Heart left ventricle (tissue), 16 donors: ENCODE measurements around the gene ARL2BP. TPM values are rescaled to one million over a fixed set of nuclear protein-coding genes. Genes with fewer than 3 reads are reported as not detected.
A peak's percentile ranks its signal among the peaks of the same experiment; 100 is the strongest.

ENCODE experiments used
- ATAC-seq, 4 donors: fragments of 200-7000 bp; cut with Tn5 transposase; one replicate each; pipeline ENCODE4 v1.9.1; 2020 to 2022; ENCODE audit warnings: moderate library complexity in 4 of 4, mild to moderate bottlenecking in 3 of 4, moderate number of reproducible peaks in 1 of 4
- DNase-seq, 5 donors: peaks; one replicate each; pipeline ENCODE4 v3.0.0-alpha.2; 2020
- H3K27ac ChIP-seq, 12 donors: fragments of 200-600 bp; sonication (generic) in 4 of 12; one replicate each; pipeline versions ENCODE4 v1.5.0 to v1.8.0; 2016 to 2022; ENCODE audit warnings: mild to moderate bottlenecking in 2 of 12
- H3K27me3 ChIP-seq, 9 donors: fragments of 200-600 bp; sonication (generic) in 2 of 9; one replicate each; pipeline versions ENCODE4 v1.5.1 to v1.8.0; 2016 to 2022; ENCODE audit warnings: mild to moderate bottlenecking in 3 of 9
- H3K36me3 ChIP-seq, 9 donors: fragments of 200-600 bp; sonication (generic) in 2 of 9; one replicate each; pipeline versions ENCODE4 v1.5.0 to v1.8.0; 2018 to 2022; ENCODE audit warnings: mild to moderate bottlenecking in 2 of 9
- H3K4me1 ChIP-seq, 12 donors: fragments of 200-600 bp; sonication (generic) in 4 of 12; one replicate each; pipeline versions ENCODE4 v1.5.0 to v1.8.0; 2016 to 2022; ENCODE audit warnings: mild to moderate bottlenecking in 3 of 12
- H3K4me3 ChIP-seq, 12 donors: fragments of 200-600 bp; sonication (generic) in 4 of 12; one replicate each; pipeline versions ENCODE4 v1.5.0 to v1.8.0; 2017 to 2022; ENCODE audit warnings: mild to moderate bottlenecking in 9 of 12, moderate library complexity in 4 of 12
- H3K9me3 ChIP-seq, 12 donors: fragments of 200-600 bp; sonication (generic) in 4 of 12; one replicate each; pipeline versions ENCODE4 v1.5.0 to v1.8.0; 2016 to 2022; ENCODE audit warnings: mild to moderate bottlenecking in 1 of 12
- POLR2A ChIP-seq, 2 donors: fragments of 450-650 bp; IDR thresholded peaks; one replicate each; pipeline ENCODE4 v1.6.1; 2017; ENCODE audit warnings: antibody characterized with exemption in 2 of 2, mild to moderate bottlenecking in 2 of 2, moderate library complexity in 2 of 2
- WGBS, 4 donors: extraction: QIAGEN DNeasy Blood & Tissue Kit in 2 of 4; methylation state at CpG; one replicate each; pipeline versions ENCODE4 v1.1.5 to v1.1.7; 2013 to 2018; 5-methylcytosine and 5-hydroxymethylcytosine counted together
- intact Hi-C, 10 donors: fragments of 100-400 bp; cut with DNase I; formaldehyde crosslinking; loops; one replicate each; pipeline versions ENCODE4 v1.11.1 to v1.14.2; 2022
- polyA plus RNA-seq, 2 donors: library from polyadenylated mRNA; stranded (reverse); fragments of 200-250 nt; gene quantifications; one replicate each; pipeline ENCODE4 v1.2.3, GENCODE V29; 2013
- total RNA-seq, 9 donors: library from RNA; depleted of rRNA in 2 of 9; stranded (reverse); fragments of >200 nt in 2 of 9; fragmentation: NEBNext Ultra II Directional in 3 of 9; extraction: Animal tissue kit (Norgen Biotek cat#: 25700) in 3 of 9; gene quantifications; one replicate each; pipeline versions ENCODE4 v1.1.0 to v1.2.4, GENCODE V29; 2016 to 2023
- TF ChIP-seq, protein P1 (sequence below), 12 donors: fragments of 200-600 bp; sonication (generic) in 4 of 12; IDR thresholded peaks; one replicate each; pipeline versions ENCODE4 v1.5.0 to v1.8.0; 2018 to 2022; ENCODE audit warnings: antibody characterized with exemption in 12 of 12, mild to moderate bottlenecking in 5 of 12
- donor health status: ischemic (EF 13 %, LVEDD 7.1; RV severe dilation, severe dysfunction).
- donor health status: healthy with polysubstance abuse.
- donor health status: DM: no; HTN: yes; CAD: no.
- donor health status: DM: no; HTN: no; CAD: no.
- donor health status: ischemic (EF 25% LVEDD 6.9; RV normal size, moderate dysfunction).
- donor health status: ischemic (EF 25% LVEDD 5.7; RV mildly dilated, moderate dysfunction).
- donor health status: healthy.
- donor health status: DM: yes; HTN: yes; CAD: no.
- donor health status: ischemic (EF 35%, LVEDD 5.7; RV mildly dilated, moderate dysfunction).
- donor health status: nonischemic (EF 11% LVEDD 7.7; RV severe dilation, severe dysfunction).
- donor health status: DM: yes; HTN: yes; CAD: no.
- donor health status: PGD.
- donor health status: ischemic (EF 29% LVEDD 5.4; RV normal size, mild dysfunction).
- donor health status: nonischemic (EF 23%, LVEDD 6.1; RV moderate dilation, normal function).

Gene ARL2BP
- total and polyA plus RNA-seq, 11 donors, result 40.3 to 83.5 (median 52.1) TPM

GRCh38 chr16:57251352-57251751, 6.3 kb downstream of the ARL2BP start:
- Histone ChIP-seq H3K36me3 (peaks cover 4 to 100% (median 94%) of the 10 kb centered on the region in 9 donors), H3K27me3 (no peaks in the 10 kb centered on the region), H3K4me1 (peaks cover 0 to 7% (median under 1%) of the 10 kb centered on the region in 12 donors), H3K9me3 (no peaks in the 10 kb centered on the region), H3K27ac (no peak overlapping the region), H3K4me3 (no peak overlapping the region)
- ATAC-seq (no peak), DNase-seq (no peak)
- intact Hi-C loops, result no loop called here
- WGBS, 4 donors, result 87 to 95% (median 94%) methylated on average over 2 of the region's 2 CpGs
- no peak for TF ChIP-seq POLR2A (IDR thresholded peaks at IDR 0.05)
- TF ChIP-seq, protein P1, sequence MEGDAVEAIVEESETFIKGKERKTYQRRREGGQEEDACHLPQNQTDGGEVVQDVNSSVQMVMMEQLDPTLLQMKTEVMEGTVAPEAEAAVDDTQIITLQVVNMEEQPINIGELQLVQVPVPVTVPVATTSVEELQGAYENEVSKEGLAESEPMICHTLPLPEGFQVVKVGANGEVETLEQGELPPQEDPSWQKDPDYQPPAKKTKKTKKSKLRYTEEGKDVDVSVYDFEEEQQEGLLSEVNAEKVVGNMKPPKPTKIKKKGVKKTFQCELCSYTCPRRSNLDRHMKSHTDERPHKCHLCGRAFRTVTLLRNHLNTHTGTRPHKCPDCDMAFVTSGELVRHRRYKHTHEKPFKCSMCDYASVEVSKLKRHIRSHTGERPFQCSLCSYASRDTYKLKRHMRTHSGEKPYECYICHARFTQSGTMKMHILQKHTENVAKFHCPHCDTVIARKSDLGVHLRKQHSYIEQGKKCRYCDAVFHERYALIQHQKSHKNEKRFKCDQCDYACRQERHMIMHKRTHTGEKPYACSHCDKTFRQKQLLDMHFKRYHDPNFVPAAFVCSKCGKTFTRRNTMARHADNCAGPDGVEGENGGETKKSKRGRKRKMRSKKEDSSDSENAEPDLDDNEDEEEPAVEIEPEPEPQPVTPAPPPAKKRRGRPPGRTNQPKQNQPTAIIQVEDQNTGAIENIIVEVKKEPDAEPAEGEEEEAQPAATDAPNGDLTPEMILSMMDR (IDR thresholded peaks at IDR 0.05), result no peak

DNA sequence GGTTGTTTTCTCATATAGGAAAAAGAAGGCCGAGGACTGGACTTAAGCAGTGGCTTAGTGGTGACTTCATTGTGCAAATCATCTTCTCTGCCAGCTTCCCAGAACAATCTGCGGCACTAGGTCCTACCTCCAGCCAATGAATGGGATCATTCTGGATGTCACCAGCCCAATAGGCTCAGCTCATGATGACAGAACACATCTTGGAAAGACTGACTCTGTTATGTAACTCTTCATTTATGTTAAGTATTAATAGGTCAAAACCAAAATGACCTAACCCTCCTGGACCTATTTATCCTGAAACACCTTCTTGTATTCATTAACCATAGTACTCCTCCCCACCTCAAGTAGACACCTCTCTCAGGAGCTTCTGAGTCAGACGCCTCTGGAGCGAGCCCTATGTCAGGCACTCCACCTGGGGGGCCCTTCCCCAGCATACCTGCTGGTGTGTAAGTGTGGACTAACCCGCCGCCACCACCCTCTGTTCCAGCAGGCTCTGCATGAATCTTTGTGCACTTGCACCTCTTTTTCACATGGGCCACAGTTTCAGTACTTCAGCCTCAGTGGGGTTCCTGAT, 7.2 kb downstream of the ARL2BP start:
- intact Hi-C loops, result no loop called here
- WGBS, 4 donors, result 89 to 95% (median 92%) methylated on average over 6 of the region's 6 CpGs

DNA sequence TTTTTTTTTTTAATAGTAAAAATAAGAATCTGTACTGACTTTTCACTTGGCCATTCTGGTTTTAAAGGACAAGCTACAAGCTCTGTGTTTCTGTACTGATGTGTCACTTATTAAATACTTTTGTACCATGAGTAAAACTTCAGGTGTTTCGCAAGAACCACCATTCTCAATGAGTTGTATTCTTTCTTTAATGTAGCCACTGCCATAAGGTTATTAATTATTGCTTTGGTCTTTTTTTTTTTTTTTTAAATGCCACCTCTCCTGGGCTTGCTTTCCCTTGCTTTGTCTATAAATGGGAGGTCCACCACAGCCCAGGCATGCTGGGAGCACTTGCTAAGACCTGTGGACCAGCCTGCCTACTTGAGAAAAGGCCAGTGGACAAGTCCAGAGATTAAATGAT, 8.4 kb downstream of the ARL2BP start:
- intact Hi-C loops, result no loop called here
- no peak overlapping the region for H3K27ac ChIP-seq
- no peaks in the 10 kb centered on the region for H3K4me1 ChIP-seq
- DNase-seq, result no peak
- no peaks in the 10 kb centered on the region for H3K27me3 ChIP-seq
- H3K36me3 ChIP-seq, result peaks cover 4 to 87% (median 81%) of the 10 kb centered on the region in 9 donors
- ATAC-seq, result no peak
- 90 to 100% (median 99%) methylated on average over 1 of the region's 1 CpG for WGBS, 4 donors
- TF ChIP-seq, protein P1 (IDR thresholded peaks at IDR 0.05), result no peak
- no peak for TF ChIP-seq POLR2A (IDR thresholded peaks at IDR 0.05)
- H3K9me3 ChIP-seq, result no peaks in the 10 kb centered on the region
- H3K4me3 ChIP-seq, result no peak overlapping the region

More for the DNA sequence above, 7.2 kb downstream of the ARL2BP start:
- Histone ChIP-seq H3K4me3 (no peak overlapping the region), H3K4me1 (no peaks in the 10 kb centered on the region), H3K27ac (no peak overlapping the region), H3K9me3 (no peaks in the 10 kb centered on the region), H3K36me3 (peaks cover 4 to 98% (median 93%) of the 10 kb centered on the region in 9 donors), H3K27me3 (no peaks in the 10 kb centered on the region)
- TF ChIP-seq POLR2A (IDR thresholded peaks at IDR 0.05), result no peak
- TF ChIP-seq, protein P1 (IDR thresholded peaks at IDR 0.05), result no peak
- DNase-seq (peak in 1 of 5 donors; percentile 40), ATAC-seq (no peak)

- ATAC-seq (no peak), DNase-seq (peak in 1 of 5 donors; percentile 13)
- intact Hi-C loops, result no loop called here
- H3K4me3 ChIP-seq, result no peak overlapping the region
- no peaks in the 10 kb centered on the region for H3K9me3 ChIP-seq
- no peak overlapping the region for H3K27ac ChIP-seq
- no peak for TF ChIP-seq POLR2A (IDR thresholded peaks at IDR 0.05)
- TF ChIP-seq, protein P1 (IDR thresholded peaks at IDR 0.05), result no peak
- H3K4me1 ChIP-seq, result peaks cover 0 to 11% (median 5%) of the 10 kb centered on the region in 12 donors
- peaks cover 0 to 63% (median 57%) of the 10 kb centered on the region in 9 donors for H3K36me3 ChIP-seq
- no peaks in the 10 kb centered on the region for H3K27me3 ChIP-seq
- WGBS, 4 donors, result 85 to 92% (median 88%) methylated on average over 10 of the region's 10 CpGs
Measured at GRCh38 chr16:57255686-57256415, 10.8 kb downstream of the ARL2BP start.
